ENCODE data around the gene MIER2. TPM values are rescaled to one million over a fixed set of nuclear protein-coding genes. Genes with fewer than 3 reads are reported as not detected.
A peak's percentile ranks its signal among the peaks of the same experiment; 100 is the strongest.

Gene MIER2
- total and polyA plus RNA-seq, 5 experiments from 2014 or later = 2.1 to 20.3 (median 3.1) TPM

DNA sequence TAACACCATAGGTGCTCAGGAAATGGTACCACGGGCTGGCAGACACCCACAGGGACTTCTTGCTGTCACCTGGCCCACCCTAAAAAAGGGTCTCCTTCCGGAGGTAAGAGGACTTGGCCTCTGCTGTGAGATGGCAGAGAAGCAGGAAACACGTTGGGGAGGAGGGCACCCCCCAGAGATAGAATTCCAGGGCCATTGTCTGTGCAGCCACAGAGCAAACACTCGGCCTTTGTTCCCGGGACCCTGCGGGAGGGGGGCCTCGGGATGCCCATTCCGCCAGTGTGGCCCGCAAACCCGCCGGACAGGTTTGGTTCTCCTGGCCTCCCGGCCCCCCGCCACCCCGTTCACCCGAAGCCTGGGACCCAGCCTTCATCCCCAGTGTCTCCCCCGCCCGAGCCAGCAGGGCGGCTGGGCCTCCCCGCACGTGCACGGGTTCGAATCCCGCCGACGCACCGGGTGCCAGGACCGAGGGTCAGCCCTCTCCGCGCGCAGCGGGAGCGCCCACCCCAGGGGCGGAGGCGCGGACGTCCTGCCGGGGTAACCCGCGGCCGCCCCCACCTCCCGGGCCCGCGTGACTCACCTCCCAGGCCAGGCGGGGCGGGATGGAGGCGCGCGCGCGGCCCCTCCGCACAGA, 54.1 kb downstream of the MIER2 start:
- Mint-ChIP-seq H3K4me3 (peak overlapping the region; percentile 53 to 76 (median 60)), H3K9me3 (no peaks in the 10 kb centered on the region), H3K36me3 (peaks cover 0 to 2% (median 0%) of the 10 kb centered on the region in 3 donors), H3K4me1 (peaks cover 4 to 24% (median 18%) of the 10 kb centered on the region in 4 donors), H3K27me3 (peaks cover 13 to 72% (median 42%) of the 10 kb centered on the region in 5 donors), H3K27ac (peak overlapping the region in 3 of 10 donors; percentile 15 to 25 (median 15))
- POLR2A ChIA-PET = no interaction called here
- DNase-seq = no peak
- ATAC-seq = peak in 1 of 2 donors; percentile 21

DNA sequence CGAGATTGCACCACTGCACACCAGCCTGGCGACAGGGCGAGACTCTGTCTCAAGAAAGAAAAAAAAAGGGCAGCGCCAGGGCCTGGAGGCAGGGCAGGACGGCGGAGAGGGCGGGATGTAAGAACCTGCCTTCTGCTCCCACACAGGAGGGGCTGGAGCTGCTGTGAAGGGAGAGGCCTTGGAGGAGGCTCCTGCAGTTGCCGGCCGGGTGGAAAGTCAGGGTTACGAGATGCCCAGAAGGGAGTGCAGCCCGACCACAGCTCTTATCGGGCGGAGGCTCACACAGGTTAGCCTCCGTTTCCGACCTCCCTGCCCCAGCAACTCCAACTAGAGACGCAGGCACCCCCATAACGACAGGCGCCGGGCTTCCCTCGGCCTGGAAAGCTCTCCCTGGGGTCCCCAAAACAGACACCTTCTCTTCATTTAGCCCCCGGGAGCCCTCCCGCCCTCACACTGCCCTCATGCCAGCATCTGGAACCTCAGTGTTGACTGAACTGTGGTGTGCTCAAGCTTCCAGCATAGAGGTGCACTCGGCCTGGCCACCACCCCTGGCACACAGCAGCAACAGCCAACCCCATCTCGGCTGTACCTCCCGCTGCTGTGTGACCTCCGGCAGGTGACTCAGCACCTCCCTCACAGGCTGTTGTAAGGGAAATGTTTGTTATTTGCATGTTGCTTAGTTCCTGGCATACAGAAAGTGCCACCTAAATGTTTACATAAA, 54.8 kb downstream of the MIER2 start:
- POLR2A ChIA-PET = no interaction called here
- ATAC-seq = peak in 1 of 2 donors; percentile 71
- peaks cover 4 to 22% (median 16%) of the 10 kb centered on the region in 4 donors for H3K4me1 Mint-ChIP-seq

DNA sequence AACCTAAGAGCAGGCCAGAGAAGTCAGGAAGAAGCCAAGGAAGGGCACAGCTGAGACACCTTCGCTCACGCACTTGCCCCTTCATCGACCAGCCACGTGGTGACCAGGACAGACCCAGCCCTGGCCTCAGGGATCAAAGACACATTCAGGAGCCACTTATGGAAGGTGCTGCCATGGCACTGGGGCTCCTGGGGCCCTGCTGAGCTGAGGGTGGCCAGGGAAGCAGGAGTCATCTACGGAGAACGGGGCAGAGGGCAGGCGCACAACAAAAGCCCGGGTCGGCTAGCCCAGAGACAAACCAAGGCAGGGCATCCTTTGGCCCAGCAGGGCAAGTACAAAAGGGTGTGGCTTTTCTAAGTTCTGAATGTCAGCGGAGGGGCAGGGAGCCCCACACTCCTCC, 55.7 kb downstream of the MIER2 start:
- ATAC-seq (no peak), DNase-seq (no peak)
- H3K36me3 Mint-ChIP-seq = peaks cover 0 to 2% (median 0%) of the 10 kb centered on the region in 3 donors
- no peaks in the 10 kb centered on the region for H3K9me3 Mint-ChIP-seq
- peaks cover 4 to 13% (median 10%) of the 10 kb centered on the region in 4 donors for H3K4me1 Mint-ChIP-seq
- peak overlapping the region in 2 of 10 donors; percentile 10 to 38 for H3K4me3 Mint-ChIP-seq
- POLR2A ChIA-PET = no interaction called here
- peaks cover 11 to 59% (median 32%) of the 10 kb centered on the region in 5 donors for H3K27me3 Mint-ChIP-seq
- no peak overlapping the region for H3K27ac Mint-ChIP-seq

More for the DNA sequence above, 54.8 kb downstream of the MIER2 start:
- Mint-ChIP-seq H3K4me3 (peak overlapping the region in 9 of 10 donors; percentile 53 to 76 (median 59)), H3K27ac (peak overlapping the region in 3 of 10 donors; percentile 25 to 77 (median 38)), H3K36me3 (peaks cover 0 to 2% (median 0%) of the 10 kb centered on the region in 3 donors), H3K9me3 (no peaks in the 10 kb centered on the region), H3K27me3 (peaks cover 13 to 66% (median 41%) of the 10 kb centered on the region in 5 donors)
- DNase-seq = peak in 2 of 10 donors; percentile 12 to 16

DNA sequence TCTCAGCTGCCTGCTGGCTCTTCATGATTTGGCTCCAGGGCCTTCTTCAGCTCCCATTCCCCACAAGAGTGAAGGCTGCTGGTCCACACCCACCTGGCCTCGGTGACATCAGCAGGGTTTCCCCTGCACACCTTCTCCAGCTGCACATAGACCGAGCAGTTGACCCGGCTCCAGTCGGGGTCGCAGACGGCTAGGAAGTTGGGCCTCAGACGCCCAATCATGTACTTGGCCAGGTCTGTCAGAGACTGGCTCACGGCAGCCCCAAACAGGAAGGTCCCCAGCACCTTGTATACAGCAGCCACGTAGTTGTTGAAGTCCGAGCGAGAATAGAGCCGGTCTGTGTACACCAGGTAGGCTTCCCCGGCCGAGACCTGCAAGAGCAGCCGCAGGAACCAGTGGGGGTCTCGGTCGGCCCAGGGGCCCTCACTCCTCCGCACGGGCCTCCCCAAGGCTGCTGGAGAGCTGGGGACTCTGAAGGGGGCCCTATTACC, 57.2 kb downstream of the MIER2 start:
- H3K27ac Mint-ChIP-seq = no peak overlapping the region
- H3K36me3 Mint-ChIP-seq = no peaks in the 10 kb centered on the region
- no peaks in the 10 kb centered on the region for H3K9me3 Mint-ChIP-seq
- DNase-seq (no peak), ATAC-seq (no peak)
- POLR2A ChIA-PET = no interaction called here
- peaks cover 2 to 9% (median 6%) of the 10 kb centered on the region in 4 donors for H3K4me1 Mint-ChIP-seq
- peaks cover 6 to 49% (median 22%) of the 10 kb centered on the region in 5 donors for H3K27me3 Mint-ChIP-seq
- no peak overlapping the region for H3K4me3 Mint-ChIP-seq

DNA sequence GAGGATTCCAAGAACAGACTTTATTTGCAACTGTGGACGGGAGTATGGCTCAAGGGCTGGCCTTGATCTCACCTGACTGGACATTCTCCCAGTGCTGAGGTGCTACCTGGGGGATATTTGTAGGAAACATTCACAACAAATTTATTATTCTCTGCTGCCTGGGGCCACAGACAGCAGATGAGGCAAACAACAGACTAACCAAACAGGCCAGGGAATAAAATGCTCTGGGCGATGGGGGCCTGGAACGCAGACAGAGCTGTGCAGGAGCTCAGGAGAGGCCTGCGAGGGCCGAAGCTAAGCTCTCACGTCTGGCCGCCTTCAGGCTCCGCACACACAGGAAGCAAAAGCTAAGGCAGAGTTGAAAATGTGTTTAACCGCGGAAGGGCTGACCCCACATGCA, 61.2 kb downstream of the MIER2 start:
- no peak overlapping the region for H3K4me3 Mint-ChIP-seq
- no peak for DNase-seq
- no peaks in the 10 kb centered on the region for H3K36me3 Mint-ChIP-seq
- H3K4me1 Mint-ChIP-seq = peaks cover 0 to 1% (median 0%) of the 10 kb centered on the region in 4 donors
- POLR2A ChIA-PET = no interaction called here
- no peak for ATAC-seq
- H3K27me3 Mint-ChIP-seq = peaks cover 2 to 47% (median 18%) of the 10 kb centered on the region in 5 donors
- H3K9me3 Mint-ChIP-seq = no peaks in the 10 kb centered on the region
- no peak overlapping the region for H3K27ac Mint-ChIP-seq

DNA sequence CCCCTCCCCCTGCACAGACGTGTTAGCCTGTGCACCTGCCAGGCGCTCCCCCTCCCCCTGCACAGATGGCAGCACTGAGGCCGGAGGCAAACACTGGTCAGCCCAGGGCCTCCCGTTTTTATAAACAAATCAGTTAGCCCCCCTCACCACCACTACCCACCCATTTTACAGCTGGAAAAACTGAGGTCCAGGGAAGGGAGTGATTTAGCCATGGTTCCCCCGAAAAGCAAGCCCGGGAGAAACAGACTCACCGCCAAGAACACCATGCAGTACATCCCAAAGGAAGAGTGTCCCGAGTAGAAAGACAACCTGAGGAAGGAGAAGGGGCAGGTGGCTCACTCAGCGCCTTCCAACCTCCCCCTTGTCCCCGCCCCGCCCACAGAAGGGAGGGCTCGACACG, 62.1 kb downstream of the MIER2 start:
- Mint-ChIP-seq H3K4me3 (no peak overlapping the region), H3K27me3 (peaks cover 5 to 45% (median 18%) of the 10 kb centered on the region in 5 donors), H3K9me3 (no peaks in the 10 kb centered on the region), H3K27ac (no peak overlapping the region), H3K4me1 (no peaks in the 10 kb centered on the region), H3K36me3 (no peaks in the 10 kb centered on the region)
- ATAC-seq (no peak), DNase-seq (no peak)
- POLR2A ChIA-PET = no interaction called here

DNA sequence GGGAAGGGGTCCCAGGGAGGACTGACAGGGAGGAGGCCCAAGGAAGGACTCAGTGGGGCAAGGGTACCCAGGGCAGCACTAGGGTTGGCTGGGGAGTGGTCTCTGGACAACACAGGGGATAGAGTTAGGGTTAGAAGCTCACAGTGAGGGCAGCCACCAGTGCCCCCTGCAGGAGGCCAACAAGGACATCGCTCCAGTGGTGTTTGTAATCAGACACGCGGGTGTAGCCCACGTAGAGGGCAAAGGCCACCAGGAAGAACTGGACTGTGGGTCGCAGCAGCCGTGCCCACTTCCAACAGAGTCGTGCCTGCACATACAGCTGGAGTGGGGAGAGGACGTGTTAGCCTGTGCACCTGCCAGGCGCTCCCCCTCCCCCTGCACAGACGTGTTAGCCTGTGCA, 62.6 kb downstream of the MIER2 start:
- no peak for ATAC-seq
- no peaks in the 10 kb centered on the region for H3K36me3 Mint-ChIP-seq
- no peak for DNase-seq
- H3K27me3 Mint-ChIP-seq = peaks cover 11 to 45% (median 23%) of the 10 kb centered on the region in 5 donors
- no peak overlapping the region for H3K4me3 Mint-ChIP-seq
- POLR2A ChIA-PET = no interaction called here
- H3K9me3 Mint-ChIP-seq = no peaks in the 10 kb centered on the region
- no peak overlapping the region for H3K27ac Mint-ChIP-seq
- no peaks in the 10 kb centered on the region for H3K4me1 Mint-ChIP-seq

DNA sequence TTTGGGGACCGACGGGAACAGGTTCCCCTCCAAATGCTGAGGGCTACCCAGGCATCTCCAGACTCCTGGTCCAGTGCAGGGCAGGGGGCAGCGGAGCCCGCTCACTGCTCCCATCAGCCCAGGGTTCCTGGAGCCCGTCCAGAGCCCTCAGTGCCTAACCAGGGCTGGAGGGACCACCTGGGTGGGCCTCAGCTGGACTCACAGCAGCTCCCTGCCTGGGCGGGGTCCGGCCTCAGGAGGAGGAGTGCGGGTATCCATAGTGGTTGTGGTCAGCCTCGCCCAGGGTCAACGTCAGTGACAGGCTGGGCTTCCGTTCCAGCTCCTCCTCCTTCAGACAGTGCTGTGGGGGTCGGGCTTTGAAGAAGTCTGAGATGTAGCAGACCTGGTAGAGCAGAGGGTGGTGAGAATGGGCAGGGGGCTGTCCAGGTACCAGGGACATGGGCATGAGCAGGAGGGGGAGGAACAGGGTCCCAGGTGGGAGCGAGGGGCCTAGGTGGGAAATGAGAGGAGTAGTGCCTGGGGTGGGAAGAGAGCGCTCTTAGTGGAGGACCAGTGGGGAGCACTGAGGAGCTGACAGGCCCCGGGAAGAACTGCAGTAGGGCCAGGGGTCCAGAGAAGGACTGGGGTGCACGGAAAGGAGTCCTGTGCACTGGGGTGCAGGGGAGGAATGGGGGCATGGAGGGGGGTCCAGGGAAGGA, 63.3 kb downstream of the MIER2 start:
- no peaks in the 10 kb centered on the region for H3K9me3 Mint-ChIP-seq
- ATAC-seq (no peak), DNase-seq (no peak)
- no peaks in the 10 kb centered on the region for H3K4me1 Mint-ChIP-seq
- no peak overlapping the region for H3K27ac Mint-ChIP-seq
- no peaks in the 10 kb centered on the region for H3K36me3 Mint-ChIP-seq
- POLR2A ChIA-PET = no interaction called here
- H3K4me3 Mint-ChIP-seq = no peak overlapping the region
- H3K27me3 Mint-ChIP-seq = peaks cover 13 to 50% (median 24%) of the 10 kb centered on the region in 5 donors

DNA sequence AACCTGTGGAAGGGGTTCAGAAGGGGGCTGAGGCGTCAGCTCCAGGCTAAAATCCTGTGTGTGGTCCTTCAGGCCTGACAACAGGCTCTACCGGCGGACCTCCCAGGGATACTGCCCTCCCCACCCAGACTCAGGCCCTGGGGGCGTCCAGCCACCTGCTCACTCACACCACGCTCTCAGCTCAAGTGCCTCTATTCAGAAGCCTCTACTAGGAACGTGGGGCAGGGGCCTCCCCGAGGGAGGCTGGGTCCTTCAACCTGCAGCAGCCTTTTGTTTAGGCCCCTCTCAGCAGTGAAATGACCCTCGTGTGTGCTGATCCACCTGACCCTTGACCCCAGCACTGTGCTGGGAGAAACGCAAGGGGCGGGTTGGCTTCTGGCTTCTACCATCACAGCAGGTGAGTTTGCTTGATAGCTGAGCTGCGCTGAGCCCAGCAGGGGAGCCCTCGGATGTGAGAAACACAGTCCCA, 64.0 kb downstream of the MIER2 start:
- POLR2A ChIA-PET = no interaction called here
- no peak overlapping the region for H3K27ac Mint-ChIP-seq
- H3K9me3 Mint-ChIP-seq = no peaks in the 10 kb centered on the region
- no peak for ATAC-seq
- H3K4me3 Mint-ChIP-seq = no peak overlapping the region
- H3K4me1 Mint-ChIP-seq = no peaks in the 10 kb centered on the region
- peaks cover 14 to 57% (median 26%) of the 10 kb centered on the region in 5 donors for H3K27me3 Mint-ChIP-seq
- DNase-seq = no peak
- H3K36me3 Mint-ChIP-seq = no peaks in the 10 kb centered on the region

DNA sequence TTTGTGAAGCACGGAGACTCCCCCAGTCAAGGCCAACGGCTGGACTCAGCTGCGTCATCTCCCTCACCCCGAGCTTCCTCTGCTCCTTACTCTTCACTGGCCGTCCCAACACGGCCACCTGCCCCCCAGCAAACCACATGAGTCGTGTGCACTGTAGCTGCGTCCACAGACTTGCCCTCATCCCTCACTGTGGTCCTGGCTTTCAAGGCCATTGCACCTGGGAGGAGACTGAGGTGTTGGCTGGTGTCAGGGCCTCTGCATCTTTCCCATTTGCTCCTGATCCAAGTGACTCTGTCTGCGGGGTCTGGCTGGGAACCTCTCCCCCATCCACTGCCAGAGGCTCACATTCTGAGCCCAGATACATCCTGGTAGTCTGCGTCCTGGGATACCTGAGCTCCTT, 64.9 kb downstream of the MIER2 start:
- no peak overlapping the region for H3K27ac Mint-ChIP-seq
- no peaks in the 10 kb centered on the region for H3K36me3 Mint-ChIP-seq
- POLR2A ChIA-PET = no interaction called here
- DNase-seq (no peak), ATAC-seq (no peak)
- H3K27me3 Mint-ChIP-seq = peaks cover 18 to 66% (median 30%) of the 10 kb centered on the region in 5 donors
- no peaks in the 10 kb centered on the region for H3K4me1 Mint-ChIP-seq
- H3K9me3 Mint-ChIP-seq = no peaks in the 10 kb centered on the region
- no peak overlapping the region for H3K4me3 Mint-ChIP-seq

DNA sequence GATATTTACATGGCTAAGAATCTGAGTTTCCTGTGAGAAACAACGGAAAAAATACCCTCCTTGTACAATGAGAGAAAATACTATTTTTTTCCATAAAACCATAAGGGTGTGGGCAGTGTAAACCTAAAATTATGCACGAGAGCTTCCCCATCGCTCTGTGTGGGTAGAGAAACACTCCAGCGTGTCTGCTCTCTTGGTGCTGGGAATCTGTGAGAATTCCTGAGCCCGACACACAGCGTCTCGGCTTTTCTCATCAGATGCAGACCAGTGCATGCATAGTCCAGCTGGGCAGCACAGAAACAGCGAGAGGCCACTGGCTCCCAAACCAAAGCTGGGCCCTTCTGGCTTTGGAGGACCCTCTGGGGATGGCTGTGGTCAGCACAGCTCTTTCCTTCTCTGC, 65.4 kb downstream of the MIER2 start:
- ATAC-seq (no peak), DNase-seq (no peak)
- H3K4me3 Mint-ChIP-seq = no peak overlapping the region
- POLR2A ChIA-PET = no interaction called here
- H3K27ac Mint-ChIP-seq = no peak overlapping the region
- peaks cover 18 to 66% (median 30%) of the 10 kb centered on the region in 5 donors for H3K27me3 Mint-ChIP-seq
- H3K4me1 Mint-ChIP-seq = no peaks in the 10 kb centered on the region
- no peaks in the 10 kb centered on the region for H3K36me3 Mint-ChIP-seq
- no peaks in the 10 kb centered on the region for H3K9me3 Mint-ChIP-seq

DNA sequence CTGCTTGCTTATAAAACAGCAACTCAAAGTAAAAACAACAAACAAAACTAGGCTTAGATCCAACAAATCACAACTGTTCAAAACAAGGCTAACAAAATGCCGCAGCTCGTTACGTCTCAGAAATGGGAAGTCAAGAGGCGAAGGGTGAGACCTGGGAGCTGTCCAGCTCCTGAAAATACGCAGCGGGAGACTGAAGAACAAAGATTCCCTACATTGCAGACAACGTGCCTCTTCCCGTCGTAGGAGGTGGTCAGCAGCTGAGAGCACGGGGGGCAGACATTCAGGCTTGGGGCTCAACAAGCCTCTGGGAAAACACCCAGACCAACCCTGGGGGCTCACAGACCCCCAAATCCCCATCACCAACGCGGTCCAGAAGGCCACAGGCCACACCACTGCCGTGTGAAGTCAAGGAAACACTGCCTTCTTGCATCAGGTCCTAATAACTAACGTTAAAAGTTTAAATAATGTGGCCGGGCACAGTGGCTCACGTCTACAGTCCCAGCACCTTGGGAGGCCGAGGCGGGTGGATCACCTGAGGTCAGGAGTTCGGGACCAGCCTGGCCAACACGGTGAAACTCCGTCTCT, 66.9 kb downstream of the MIER2 start:
- Mint-ChIP-seq H3K9me3 (no peaks in the 10 kb centered on the region), H3K27ac (no peak overlapping the region), H3K4me1 (no peaks in the 10 kb centered on the region), H3K27me3 (peaks cover 19 to 57% (median 36%) of the 10 kb centered on the region in 5 donors), H3K36me3 (no peaks in the 10 kb centered on the region), H3K4me3 (no peak overlapping the region)
- DNase-seq (no peak), ATAC-seq (no peak)
- POLR2A ChIA-PET = no interaction called here

Measured in naive thymus-derived CD8-positive, alpha-beta T cell (primary cell).